WERI-Rb-1 (cell line): Measurements from ENCODE around the gene SDK2.

Experiments
- DNase-seq: peaks from one replicate; pipeline ENCODE4 v3.0.0-alpha.2; 2020
- H3K27ac ChIP-seq: fragments of 250-450 bp; sonication (Bioruptor Pico); 2 replicates; pipeline ENCODE4 v1.5.1; 2020; ENCODE audit warnings: mild to moderate bottlenecking, moderate library complexity
- H3K27me3 ChIP-seq: fragments of 250-450 bp; sonication (Bioruptor Pico); 2 replicates; pipeline ENCODE4 v1.5.1; 2021; ENCODE audit warnings: mild to moderate bottlenecking, low read depth, moderate library complexity; ENCODE audit not compliant: insufficient read depth, severe bottlenecking
- H3K36me3 ChIP-seq: fragments of 250-450 bp; sonication (Bioruptor Pico); 2 replicates; pipeline ENCODE4 v1.5.1; 2020; ENCODE audit warnings: mild to moderate bottlenecking, moderate library complexity
- H3K4me3 ChIP-seq: 2 replicates; pipeline ENCODE4 v1.5.1; 2011; ENCODE audit warnings: low read depth, mild to moderate bottlenecking, control low read depth, low read length
- H3K9me3 ChIP-seq: fragments of 250-450 bp; sonication (Bioruptor Pico); 2 replicates; pipeline ENCODE4 v1.5.1; 2021; ENCODE audit warnings: mild to moderate bottlenecking, moderate library complexity; ENCODE audit not compliant: severe bottlenecking
- TF ChIP-seq, protein P1 (sequence below): IDR thresholded peaks from 2 replicates; pipeline ENCODE4 v1.5.1; 2011; ENCODE audit warnings: low read depth, mild to moderate bottlenecking, control low read depth, inconsistent platforms, low read length

SDK2 gene

DNA sequence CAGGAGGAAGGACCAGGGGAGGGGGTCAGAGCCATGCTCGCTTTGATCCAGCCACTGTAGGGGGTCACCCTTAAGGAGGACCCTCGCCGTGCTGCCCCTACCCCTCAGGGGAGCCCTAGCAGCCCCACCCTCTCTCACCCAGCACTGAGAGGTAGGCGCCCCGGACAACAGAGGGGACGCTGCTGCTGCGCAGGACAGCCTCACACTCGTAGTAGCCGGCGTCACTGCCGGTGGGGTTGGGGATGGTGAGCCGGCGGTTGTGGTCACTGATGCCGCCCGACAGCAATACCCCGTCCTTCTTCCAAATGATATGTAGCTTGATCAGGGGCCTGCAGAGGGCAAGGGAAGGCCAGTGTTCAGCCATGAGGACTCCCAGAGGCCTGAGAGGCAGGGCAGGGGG is 206.4 kb downstream of the SDK2 start:
- TF ChIP-seq, protein P1, sequence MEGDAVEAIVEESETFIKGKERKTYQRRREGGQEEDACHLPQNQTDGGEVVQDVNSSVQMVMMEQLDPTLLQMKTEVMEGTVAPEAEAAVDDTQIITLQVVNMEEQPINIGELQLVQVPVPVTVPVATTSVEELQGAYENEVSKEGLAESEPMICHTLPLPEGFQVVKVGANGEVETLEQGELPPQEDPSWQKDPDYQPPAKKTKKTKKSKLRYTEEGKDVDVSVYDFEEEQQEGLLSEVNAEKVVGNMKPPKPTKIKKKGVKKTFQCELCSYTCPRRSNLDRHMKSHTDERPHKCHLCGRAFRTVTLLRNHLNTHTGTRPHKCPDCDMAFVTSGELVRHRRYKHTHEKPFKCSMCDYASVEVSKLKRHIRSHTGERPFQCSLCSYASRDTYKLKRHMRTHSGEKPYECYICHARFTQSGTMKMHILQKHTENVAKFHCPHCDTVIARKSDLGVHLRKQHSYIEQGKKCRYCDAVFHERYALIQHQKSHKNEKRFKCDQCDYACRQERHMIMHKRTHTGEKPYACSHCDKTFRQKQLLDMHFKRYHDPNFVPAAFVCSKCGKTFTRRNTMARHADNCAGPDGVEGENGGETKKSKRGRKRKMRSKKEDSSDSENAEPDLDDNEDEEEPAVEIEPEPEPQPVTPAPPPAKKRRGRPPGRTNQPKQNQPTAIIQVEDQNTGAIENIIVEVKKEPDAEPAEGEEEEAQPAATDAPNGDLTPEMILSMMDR = no peak
- H3K4me3 ChIP-seq = no peak overlapping the region
- peaks cover 8% of the 10 kb centered on the region for H3K9me3 ChIP-seq
- peaks cover 33% of the 10 kb centered on the region for H3K36me3 ChIP-seq
- H3K27me3 ChIP-seq = no peaks in the 10 kb centered on the region
- no peak for DNase-seq
- H3K27ac ChIP-seq = no peak overlapping the region

DNA sequence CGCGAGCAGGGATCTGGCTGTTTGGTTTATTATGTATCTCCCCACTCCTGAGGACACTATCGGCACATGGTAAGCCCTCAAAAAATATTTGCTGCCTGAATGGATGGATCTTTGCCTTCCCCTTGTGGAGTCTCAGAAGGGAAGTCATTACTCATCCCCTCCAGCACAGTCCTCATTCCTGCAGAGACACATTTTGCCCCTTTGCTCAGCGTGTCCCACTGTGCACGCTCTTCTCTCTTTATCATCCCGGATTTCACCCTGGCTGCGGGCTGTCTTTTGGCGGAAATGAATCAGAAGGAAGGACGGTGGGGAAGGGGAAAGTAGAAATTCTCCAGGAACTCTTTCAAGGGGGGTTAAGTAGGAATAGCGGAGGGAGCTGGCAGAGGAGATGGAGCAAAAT is 207.3 kb downstream of the SDK2 start:
- no peak overlapping the region for H3K4me3 ChIP-seq
- H3K36me3 ChIP-seq = peaks cover 36% of the 10 kb centered on the region
- TF ChIP-seq, protein P1 = no peak
- H3K27ac ChIP-seq = no peak overlapping the region
- no peak for DNase-seq
- H3K9me3 ChIP-seq = peaks cover 8% of the 10 kb centered on the region
- H3K27me3 ChIP-seq = no peaks in the 10 kb centered on the region

DNA sequence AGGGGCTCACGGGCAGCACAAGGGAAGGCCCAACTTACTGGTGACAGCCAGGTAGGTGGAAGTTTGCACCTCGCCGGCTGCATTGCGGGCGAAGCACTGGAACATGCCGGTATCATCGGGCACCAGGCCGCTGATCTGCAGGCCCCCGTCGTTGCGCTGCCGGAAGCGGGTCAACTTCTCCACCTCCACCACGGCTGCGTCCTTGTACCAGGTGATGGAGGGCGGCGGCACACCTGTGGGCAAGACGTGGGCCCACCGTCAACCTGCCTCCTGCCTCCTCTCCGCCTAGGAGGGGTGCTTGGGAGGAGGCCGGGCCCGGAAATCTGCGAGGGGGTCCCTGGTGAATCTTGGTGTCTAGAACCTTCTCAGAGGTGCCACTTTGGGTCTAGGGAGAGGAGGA is 208.8 kb downstream of the SDK2 start:
- Histone ChIP-seq H3K9me3 (no peaks in the 10 kb centered on the region), H3K4me3 (no peak overlapping the region), H3K36me3 (peaks cover 34% of the 10 kb centered on the region), H3K27ac (no peak overlapping the region), H3K27me3 (no peaks in the 10 kb centered on the region)
- no peak for DNase-seq
- TF ChIP-seq, protein P1 = no peak

DNA sequence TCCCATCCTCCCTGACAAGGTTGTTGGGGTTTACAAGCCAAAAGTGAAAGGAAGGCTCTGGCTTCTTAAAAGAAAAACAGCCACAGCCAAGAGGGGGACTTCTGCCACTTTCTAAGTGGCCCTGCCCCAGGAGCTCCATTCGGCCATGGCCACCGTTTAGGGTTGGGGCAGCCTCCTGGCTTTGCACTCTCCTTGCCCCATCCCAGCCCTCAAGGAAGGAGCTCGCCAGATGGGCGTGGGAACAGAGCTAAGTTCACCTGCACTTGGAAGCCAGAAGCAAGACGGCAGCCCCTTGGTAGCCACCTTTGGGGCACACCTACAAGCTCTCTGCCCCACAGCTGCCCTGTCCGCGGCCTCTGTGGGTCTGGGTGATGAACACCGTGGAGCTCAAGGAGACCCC is 210.1 kb downstream of the SDK2 start:
- Histone ChIP-seq H3K36me3 (peaks cover 38% of the 10 kb centered on the region), H3K27me3 (no peaks in the 10 kb centered on the region), H3K27ac (no peak overlapping the region; the same call in 1 of the 2 replicates), H3K9me3 (no peaks in the 10 kb centered on the region), H3K4me3 (no peak overlapping the region)
- DNase-seq = no peak
- TF ChIP-seq, protein P1 = no peak

DNA sequence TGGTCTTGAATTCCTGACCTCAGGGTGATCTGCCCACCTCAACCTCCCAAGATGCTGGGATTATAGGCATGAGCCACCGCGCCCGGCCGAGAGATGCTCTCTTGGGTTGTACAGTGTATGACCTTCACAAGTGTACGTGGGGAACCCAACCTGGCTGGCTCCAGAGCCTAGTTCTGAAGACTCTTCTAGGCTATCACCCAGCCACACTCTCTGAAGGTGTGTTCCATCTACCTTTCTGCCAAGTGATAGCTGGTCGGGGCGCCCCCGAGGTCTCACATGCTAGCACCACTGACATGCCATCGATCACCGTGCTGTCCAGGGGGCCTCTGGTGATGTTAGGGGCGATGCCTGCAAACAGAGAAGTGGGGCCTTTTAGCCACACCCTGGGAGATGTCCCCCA is 210.7 kb downstream of the SDK2 start:
- H3K4me3 ChIP-seq = no peak overlapping the region
- peaks cover 33% of the 10 kb centered on the region for H3K36me3 ChIP-seq
- no peak for DNase-seq
- peak overlapping the region; percentile 61; the same call in 1 of the 2 replicates for H3K27ac ChIP-seq
- no peaks in the 10 kb centered on the region for H3K9me3 ChIP-seq
- TF ChIP-seq, protein P1 = no peak
- H3K27me3 ChIP-seq = no peaks in the 10 kb centered on the region

DNA sequence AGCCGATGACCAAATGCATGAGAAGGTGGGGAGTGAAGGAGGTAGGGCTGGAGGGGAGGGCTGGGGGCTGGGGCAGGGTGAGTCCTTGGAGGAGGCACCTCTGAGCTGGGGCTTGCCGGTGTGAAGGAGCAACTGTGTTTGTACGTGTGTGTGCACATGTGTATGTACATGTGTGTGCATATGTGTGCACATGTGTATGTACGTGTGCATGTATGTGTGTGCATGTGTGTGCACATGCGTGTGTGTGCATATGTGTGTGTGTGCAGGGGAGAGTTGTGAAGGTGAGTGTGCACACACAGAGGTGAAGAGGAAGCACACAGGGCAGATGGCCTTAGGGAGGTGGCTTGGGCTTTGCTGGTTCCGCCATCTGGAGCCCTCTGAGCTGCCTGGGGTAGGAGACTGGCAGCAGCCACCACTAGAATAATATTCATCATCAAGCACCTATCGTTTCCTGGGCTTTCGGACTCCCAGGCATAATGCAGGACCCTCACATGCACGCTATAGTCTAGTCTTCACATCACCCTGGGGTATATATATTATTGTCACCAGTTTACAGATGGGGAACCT is 211.5 kb downstream of the SDK2 start:
- H3K36me3 ChIP-seq = peaks cover 36% of the 10 kb centered on the region
- TF ChIP-seq, protein P1 = no peak
- no peaks in the 10 kb centered on the region for H3K9me3 ChIP-seq
- no peaks in the 10 kb centered on the region for H3K27me3 ChIP-seq
- peak; percentile 73 for DNase-seq
- H3K27ac ChIP-seq = peak overlapping the region; percentile 61
- no peak overlapping the region for H3K4me3 ChIP-seq
